ENCODE measurements around the gene MCRIP2.

The MCRIP2 gene

GRCh38 chr16:616733-617586, 24.7 kb upstream of the MCRIP2 start:
- DNase-seq (ENCODE audit: low read depth) = no peak

- no peak for DNase-seq (ENCODE audit: low read depth)
These were observed 23.8 kb upstream of the MCRIP2 start for GRCh38 chr16:617855-618254.

- no peak for DNase-seq (ENCODE audit: low read depth)
These were observed 22.0 kb upstream of the MCRIP2 start for GRCh38 chr16:619476-620100.

- DNase-seq (ENCODE audit: low read depth) = no peak
These were observed 20.7 kb upstream of the MCRIP2 start for GRCh38 chr16:620700-621525.

GRCh38 chr16:621526-622105, 20.0 kb upstream of the MCRIP2 start:
- DNase-seq (ENCODE audit: low read depth) = no peak

- no peak for DNase-seq (ENCODE audit: low read depth)
These were observed 18.7 kb upstream of the MCRIP2 start for GRCh38 chr16:622920-623280.

GRCh38 chr16:624526-625070, 17.0 kb upstream of the MCRIP2 start:
- DNase-seq (ENCODE audit: low read depth) = no peak

GRCh38 chr16:625117-625976, 16.3 kb upstream of the MCRIP2 start:
- no peak for DNase-seq (ENCODE audit: low read depth)

- no peak for DNase-seq (ENCODE audit: low read depth)
These were observed 15.5 kb upstream of the MCRIP2 start for GRCh38 chr16:625977-626765.

GRCh38 chr16:626787-627453, 14.7 kb upstream of the MCRIP2 start:
- DNase-seq (ENCODE audit: low read depth) = peak; percentile 90

- DNase-seq (ENCODE audit: low read depth) = peak; percentile 34
These were observed 14.0 kb upstream of the MCRIP2 start for GRCh38 chr16:627454-628239.

GRCh38 chr16:628321-629061, 13.1 kb upstream of the MCRIP2 start:
- DNase-seq (ENCODE audit: low read depth) = no peak

GRCh38 chr16:629185-629832, 12.3 kb upstream of the MCRIP2 start:
- DNase-seq (ENCODE audit: low read depth) = no peak

GRCh38 chr16:629833-630248, 11.8 kb upstream of the MCRIP2 start:
- DNase-seq (ENCODE audit: low read depth) = no peak

GRCh38 chr16:630249-630814, 11.3 kb upstream of the MCRIP2 start:
- no peak for DNase-seq (ENCODE audit: low read depth)

GRCh38 chr16:630815-631405, 10.7 kb upstream of the MCRIP2 start, which contains the start of gene WFIKKN1:
TSS of gene WFIKKN1 (plus strand) at chr16:630985. CDS start at chr16:631254, 269 bp downstream.
- no peak for DNase-seq (ENCODE audit: low read depth)

Data from fibroblast of the conjunctiva (primary cell).